SK-N-MC (cell line): ENCODE measurements around the gene RAD51D.

Experiments
- EZH2 ChIP-seq: fragments of 200-600 bp; sonication (generic); IDR thresholded peaks from one replicate; pipeline ENCODE4 v1.6.1; 2017; ENCODE audit warnings: antibody characterized with exemption
- POLR2AphosphoS5 ChIP-seq: IDR thresholded peaks from 2 replicates; pipeline ENCODE4 v1.6.1; 2012; ENCODE audit warnings: mild to moderate bottlenecking, low read depth, low read length, borderline replicate concordance

DNA sequence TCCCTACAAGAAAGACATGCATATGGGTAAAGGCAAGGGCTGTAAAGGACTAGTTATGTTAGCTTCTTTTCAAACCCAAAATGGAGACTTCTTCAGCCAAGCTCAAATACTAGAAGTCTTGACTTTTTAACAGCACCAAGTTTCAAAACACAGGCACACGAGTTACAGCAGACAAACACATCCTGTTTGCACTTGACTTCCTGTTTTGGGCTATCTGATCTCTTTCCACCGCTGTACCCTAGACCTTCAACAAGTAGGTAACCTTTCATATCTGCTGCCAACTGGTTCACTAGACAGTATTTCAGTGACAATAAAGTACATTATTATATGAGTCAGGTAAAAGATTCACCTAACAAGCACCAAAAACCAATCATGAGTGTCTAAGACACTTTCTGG, 68.5 kb downstream of the RAD51D start:
- TF ChIP-seq EZH2 (no peak), POLR2AphosphoS5 (no peak)
